ENCODE data around the gene TPRN.

Gene TPRN

DNA sequence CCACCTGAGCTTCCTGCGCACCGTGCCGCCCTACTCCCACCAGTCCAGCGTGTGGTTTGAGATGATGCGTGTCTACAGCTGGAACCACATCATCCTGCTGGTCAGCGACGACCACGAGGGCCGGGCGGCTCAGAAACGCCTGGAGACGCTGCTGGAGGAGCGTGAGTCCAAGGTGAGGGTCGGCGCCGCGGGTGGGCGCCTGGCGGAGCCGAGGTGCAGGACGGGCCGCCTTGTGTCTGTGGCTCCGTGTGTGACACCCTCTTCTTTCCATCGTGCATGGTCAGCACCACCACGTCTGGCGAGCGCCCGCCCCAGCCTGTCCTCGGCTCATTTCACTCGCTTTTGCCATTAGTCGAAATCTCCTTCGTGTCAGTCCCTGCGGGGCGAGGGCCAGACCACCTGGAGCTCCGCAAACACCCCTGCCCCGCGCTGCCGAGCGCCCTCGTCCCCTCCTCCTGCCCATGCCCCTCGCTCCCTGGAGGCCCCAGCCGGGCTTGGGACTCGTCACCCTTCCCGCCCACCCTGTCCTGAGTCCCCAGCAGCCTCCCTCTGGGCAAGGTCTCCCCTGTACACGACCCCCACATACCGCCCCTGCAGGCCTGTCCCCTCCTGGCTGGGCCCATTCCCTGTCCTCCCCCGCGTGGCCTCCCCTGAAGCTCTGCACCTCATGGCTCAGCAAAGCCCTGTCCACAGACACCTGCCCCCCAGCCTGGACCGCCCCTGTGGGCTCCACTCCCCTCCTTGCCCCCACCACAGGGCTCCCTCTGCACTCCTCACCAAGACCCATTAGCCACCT, 54.6 kb downstream of the TPRN start:
- no peak for TF ChIP-seq FOXP2 (optimal IDR thresholded peaks at IDR 0.05; ENCODE audit: borderline replicate concordance, extremely low read depth, extremely low read length, insufficient read depth)
- TF ChIP-seq, protein P1, sequence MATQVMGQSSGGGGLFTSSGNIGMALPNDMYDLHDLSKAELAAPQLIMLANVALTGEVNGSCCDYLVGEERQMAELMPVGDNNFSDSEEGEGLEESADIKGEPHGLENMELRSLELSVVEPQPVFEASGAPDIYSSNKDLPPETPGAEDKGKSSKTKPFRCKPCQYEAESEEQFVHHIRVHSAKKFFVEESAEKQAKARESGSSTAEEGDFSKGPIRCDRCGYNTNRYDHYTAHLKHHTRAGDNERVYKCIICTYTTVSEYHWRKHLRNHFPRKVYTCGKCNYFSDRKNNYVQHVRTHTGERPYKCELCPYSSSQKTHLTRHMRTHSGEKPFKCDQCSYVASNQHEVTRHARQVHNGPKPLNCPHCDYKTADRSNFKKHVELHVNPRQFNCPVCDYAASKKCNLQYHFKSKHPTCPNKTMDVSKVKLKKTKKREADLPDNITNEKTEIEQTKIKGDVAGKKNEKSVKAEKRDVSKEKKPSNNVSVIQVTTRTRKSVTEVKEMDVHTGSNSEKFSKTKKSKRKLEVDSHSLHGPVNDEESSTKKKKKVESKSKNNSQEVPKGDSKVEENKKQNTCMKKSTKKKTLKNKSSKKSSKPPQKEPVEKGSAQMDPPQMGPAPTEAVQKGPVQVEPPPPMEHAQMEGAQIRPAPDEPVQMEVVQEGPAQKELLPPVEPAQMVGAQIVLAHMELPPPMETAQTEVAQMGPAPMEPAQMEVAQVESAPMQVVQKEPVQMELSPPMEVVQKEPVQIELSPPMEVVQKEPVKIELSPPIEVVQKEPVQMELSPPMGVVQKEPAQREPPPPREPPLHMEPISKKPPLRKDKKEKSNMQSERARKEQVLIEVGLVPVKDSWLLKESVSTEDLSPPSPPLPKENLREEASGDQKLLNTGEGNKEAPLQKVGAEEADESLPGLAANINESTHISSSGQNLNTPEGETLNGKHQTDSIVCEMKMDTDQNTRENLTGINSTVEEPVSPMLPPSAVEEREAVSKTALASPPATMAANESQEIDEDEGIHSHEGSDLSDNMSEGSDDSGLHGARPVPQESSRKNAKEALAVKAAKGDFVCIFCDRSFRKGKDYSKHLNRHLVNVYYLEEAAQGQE (IDR thresholded peaks at IDR 0.05; ENCODE audit: insufficient read depth in 1 of 2, low read depth in 2 of 2, low read length in 2 of 2): peak in 1 of 2 experiments; percentile 70

DNA sequence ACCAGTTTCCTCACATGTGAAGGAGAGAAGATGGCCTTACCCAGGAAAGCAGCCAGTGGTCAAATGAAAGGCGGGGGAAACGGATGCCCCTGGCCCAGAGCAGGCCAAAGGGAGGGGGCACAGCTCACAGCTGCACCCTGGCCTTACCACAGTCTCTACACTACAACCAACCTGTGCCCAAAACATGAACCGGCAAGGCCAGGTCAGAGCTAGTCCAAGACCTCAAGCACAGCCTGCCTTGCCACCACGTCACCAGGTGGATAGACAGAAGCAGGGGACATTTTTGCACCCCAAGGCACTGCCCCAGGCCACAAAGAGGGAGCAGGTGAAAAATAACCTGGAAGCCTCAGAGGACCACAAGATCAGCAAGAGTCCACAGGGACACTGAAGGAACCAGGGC, 57.1 kb downstream of the TPRN start:
- TF ChIP-seq FOXP2 (optimal IDR thresholded peaks at IDR 0.05; ENCODE audit: borderline replicate concordance, extremely low read depth, extremely low read length, insufficient read depth) (no peak), POLR2AphosphoS5 (IDR thresholded peaks at IDR 0.05; ENCODE audit: low read depth, low read length) (no peak), TAF1 (IDR thresholded peaks at IDR 0.05; ENCODE audit: borderline replicate concordance, insufficient read depth, low read length) (no peak), SIN3A (IDR thresholded peaks at IDR 0.05; ENCODE audit: borderline replicate concordance, insufficient read depth, low read length) (no peak)
- TF ChIP-seq, protein P1 (IDR thresholded peaks at IDR 0.05; ENCODE audit: insufficient read depth in 1 of 2, low read depth in 2 of 2, low read length in 2 of 2): no peak

DNA sequence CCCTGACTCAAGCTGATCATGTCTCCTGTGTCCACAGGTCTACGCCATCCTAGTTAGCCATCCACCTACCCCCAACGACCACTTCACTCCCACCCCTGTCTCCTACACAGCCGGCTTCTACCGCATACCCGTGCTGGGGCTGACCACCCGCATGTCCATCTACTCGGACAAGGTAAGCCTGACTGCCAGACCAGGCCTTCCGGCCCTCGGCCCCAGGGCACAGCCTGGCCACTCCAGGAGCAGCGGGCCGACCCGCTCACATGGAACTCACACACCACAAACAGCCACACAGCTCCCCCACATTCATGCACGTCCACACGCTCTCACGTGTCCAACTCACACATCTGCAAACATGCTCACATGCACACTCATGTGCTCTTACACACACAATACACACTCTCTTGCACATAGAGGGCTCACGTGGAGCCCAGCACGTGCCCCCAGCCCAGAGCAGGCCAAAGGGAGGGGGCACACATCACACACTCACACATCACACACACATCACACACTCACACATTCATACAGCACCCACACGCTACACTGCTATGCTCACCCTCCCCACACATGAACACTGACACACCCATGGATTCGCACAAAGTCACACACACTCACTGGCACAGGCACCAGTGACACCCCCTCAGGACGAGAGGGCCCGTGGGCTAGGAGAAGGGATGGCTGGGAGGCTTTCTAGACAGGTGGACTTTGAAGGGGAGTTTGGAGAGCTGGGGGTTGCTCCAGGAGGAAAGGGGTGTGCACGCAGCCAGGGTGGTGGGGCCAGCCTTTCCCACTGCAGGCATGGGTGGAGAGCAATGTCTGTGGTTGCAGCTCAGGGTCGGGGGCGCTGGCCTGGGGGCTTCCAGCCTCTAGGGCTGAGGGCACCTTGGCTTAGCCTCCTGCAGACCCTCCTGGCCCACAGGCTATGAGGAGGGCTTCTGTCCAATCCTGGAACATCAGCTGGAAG, 58.3 kb downstream of the TPRN start:
- TF ChIP-seq, protein P1 (IDR thresholded peaks at IDR 0.05; ENCODE audit: insufficient read depth in 1 of 2, low read depth in 2 of 2, low read length in 2 of 2): no peak
- no peak for TF ChIP-seq TAF1 (IDR thresholded peaks at IDR 0.05; ENCODE audit: borderline replicate concordance, insufficient read depth, low read length)
- TF ChIP-seq SIN3A (IDR thresholded peaks at IDR 0.05; ENCODE audit: borderline replicate concordance, insufficient read depth, low read length): no peak
- TF ChIP-seq POLR2AphosphoS5 (IDR thresholded peaks at IDR 0.05; ENCODE audit: low read depth, low read length): no peak
- TF ChIP-seq FOXP2 (optimal IDR thresholded peaks at IDR 0.05; ENCODE audit: borderline replicate concordance, extremely low read depth, extremely low read length, insufficient read depth): no peak
